Neural cell (in vitro differentiated cells): ENCODE data around the gene MRTFA. TPM values are rescaled to one million over a fixed set of nuclear protein-coding genes. Genes with fewer than 3 reads are reported as not detected.

Experiments used
- H2AFZ ChIP-seq: fragments of 200-600, 300-800 bp; sonication (generic), shearing (Covaris generic); 2 replicates; pipeline ENCODE4 v1.6.0; 2014; ENCODE audit warnings: low read depth, mild to moderate bottlenecking, antibody characterized with exemption, low read length, moderate library complexity
- H3F3A ChIP-seq: fragments of 200-600 bp; shearing (Covaris generic); 2 replicates; pipeline ENCODE4 v1.6.1; 2016; ENCODE audit warnings: mild to moderate bottlenecking, moderate library complexity, mixed read lengths, antibody characterized with exemption, low read length; ENCODE audit not compliant: insufficient read depth, poor library complexity, severe bottlenecking
- H3K27ac ChIP-seq: fragments of 200-600, 300-800 bp; sonication (generic), shearing (Covaris generic); 2 replicates; pipeline ENCODE4 v1.5.1; 2014; ENCODE audit warnings: mild to moderate bottlenecking, low read length, moderate library complexity
- H3K27me3 ChIP-seq: fragments of 300-800, 200-600 bp; sonication (generic), shearing (Covaris generic); 2 replicates; pipeline ENCODE4 v1.6.0; 2014; ENCODE audit warnings: mild to moderate bottlenecking, low read depth, low read length, moderate library complexity; ENCODE audit not compliant: insufficient read depth
- H3K36me3 ChIP-seq: fragments of 300-800, 200-600 bp; sonication (generic), shearing (Covaris generic); 2 replicates; pipeline ENCODE4 v1.5.1; 2014; ENCODE audit warnings: mild to moderate bottlenecking, antibody characterized with exemption, low read length, moderate library complexity; ENCODE audit not compliant: insufficient read depth
- H3K4me2 ChIP-seq: fragments of 300-800, 200-600 bp; sonication (generic), shearing (Covaris generic); 2 replicates; pipeline ENCODE4 v1.6.0; 2014; ENCODE audit warnings: mild to moderate bottlenecking, low read length
- H3K4me3 ChIP-seq: fragments of 300-800, 200-600 bp; sonication (generic), shearing (Covaris generic); 2 replicates; pipeline ENCODE4 v1.5.1; 2014; ENCODE audit warnings: mild to moderate bottlenecking, low read length, moderate library complexity
- H3K79me2 ChIP-seq: fragments of 200-600 bp; shearing (Covaris generic); replicated peaks from 2 replicates; pipeline ENCODE4 v1.6.0; 2014; ENCODE audit warnings: mild to moderate bottlenecking, low read length, moderate library complexity; ENCODE audit not compliant: insufficient read depth
- H3K9ac ChIP-seq: fragments of 300-800, 200-600 bp; sonication (generic), shearing (Covaris generic); 2 replicates; pipeline ENCODE4 v1.6.1; 2016; ENCODE audit warnings: mild to moderate bottlenecking, low read length, mixed read lengths
- H3K9me2 ChIP-seq: fragments of 200-600 bp; shearing (Covaris generic); 2 replicates; pipeline ENCODE4 v1.6.1; 2016; ENCODE audit warnings: mild to moderate bottlenecking, low read length, mixed read lengths; ENCODE audit not compliant: insufficient read depth
- H3K9me3 ChIP-seq: fragments of 200-600, 300-800 bp; sonication (generic), shearing (Covaris generic); 2 replicates; pipeline ENCODE4 v1.6.1; 2016; ENCODE audit warnings: mild to moderate bottlenecking, mixed run types, low read length, moderate library complexity, mixed read lengths
- H4K20me1 ChIP-seq: fragments of 200-600 bp; shearing (Covaris generic); 2 replicates; pipeline ENCODE4 v1.6.1; 2016; ENCODE audit warnings: mild to moderate bottlenecking, mixed run types; ENCODE audit not compliant: insufficient read depth
- CTCF ChIP-seq: fragments of 450-650 bp; IDR thresholded peaks from 2 replicates; pipeline ENCODE4 v1.5.1; 2014; ENCODE audit warnings: antibody characterized with exemption, mild to moderate bottlenecking, moderate library complexity; ENCODE audit not compliant: poor library complexity, severe bottlenecking
- EP300 ChIP-seq: fragments of 450-650 bp; conservative IDR thresholded peaks from 2 replicates; pipeline ENCODE4 v1.6.1; 2014; ENCODE audit warnings: antibody characterized with exemption, mild to moderate bottlenecking, moderate library complexity; ENCODE audit not compliant: poor library complexity, severe bottlenecking
- EZH2 ChIP-seq: fragments of 200-600, 300-800 bp; shearing (Covaris generic), sonication (generic); IDR thresholded peaks from 2 replicates; pipeline ENCODE4 v1.6.1; 2014; ENCODE audit warnings: antibody characterized with exemption, low read length, borderline replicate concordance, mild to moderate bottlenecking; ENCODE audit not compliant: insufficient read depth, poor library complexity, severe bottlenecking
- MXI1 ChIP-seq: fragments of 450-650 bp; conservative IDR thresholded peaks from 2 replicates; pipeline ENCODE4 v1.6.1; 2014; ENCODE audit warnings: antibody characterized with exemption, mild to moderate bottlenecking; ENCODE audit not compliant: poor library complexity, severe bottlenecking
- POLR2AphosphoS5 ChIP-seq: IDR thresholded peaks from 2 replicates; pipeline ENCODE4 v1.6.1; 2012
- RAD21 ChIP-seq: fragments of 450-650 bp; conservative IDR thresholded peaks from 2 replicates; pipeline ENCODE4 v1.6.1; 2014; ENCODE audit warnings: antibody characterized with exemption, mild to moderate bottlenecking, moderate library complexity
- REST ChIP-seq: IDR thresholded peaks from 2 replicates; pipeline ENCODE4 v1.6.1; 2012; ENCODE audit warnings: borderline replicate concordance
- SMC3 ChIP-seq: fragments of 450-650 bp; conservative IDR thresholded peaks from 2 replicates; pipeline ENCODE4 v1.6.1; 2014; ENCODE audit warnings: antibody characterized with exemption, mild to moderate bottlenecking, moderate library complexity; ENCODE audit not compliant: poor library complexity
- TAF1 ChIP-seq: IDR thresholded peaks from 2 replicates; pipeline ENCODE4 v1.6.1; 2012; ENCODE audit warnings: low read depth
- polyA plus RNA-seq: library from polyadenylated mRNA; depleted of rRNA; stranded (reverse); fragments of >200 nt; gene quantifications from 2 replicates; pipeline ENCODE4 v1.2.3, GENCODE V29; 2014

The MRTFA gene
- polyA plus RNA-seq, 1 donor from 2014 or later: 19.3 TPM

GRCh38 chr22:40485813-40486667 is 150.5 kb downstream of the MRTFA start:
- no peak overlapping the region for H3K4me3 ChIP-seq
- no peaks in the 10 kb centered on the region for H3K79me2 ChIP-seq
- no peaks in the 10 kb centered on the region for H3K9me2 ChIP-seq
- no peak overlapping the region for H3K4me2 ChIP-seq
- no peak overlapping the region for H3K9ac ChIP-seq
- no peaks in the 10 kb centered on the region for H3F3A ChIP-seq
- no peaks in the 10 kb centered on the region for H3K36me3 ChIP-seq
- no peaks in the 10 kb centered on the region for H3K27me3 ChIP-seq
- no peaks in the 10 kb centered on the region for H4K20me1 ChIP-seq
- TF ChIP-seq CTCF: no peak
- TF ChIP-seq SMC3: no peak
- no peak for TF ChIP-seq POLR2AphosphoS5
- no peak for TF ChIP-seq RAD21
- no peak for TF ChIP-seq MXI1
- TF ChIP-seq REST: no peak
- no peak for TF ChIP-seq EZH2
- TF ChIP-seq TAF1: no peak
- TF ChIP-seq EP300: no peak
- H3K9me3 ChIP-seq: no peaks in the 10 kb centered on the region
- H2AFZ ChIP-seq: no peak overlapping the region
- H3K27ac ChIP-seq: no peak overlapping the region

- peaks cover 3% of the 10 kb centered on the region for H3K79me2 ChIP-seq
- no peak overlapping the region for H3K9ac ChIP-seq
- H3K36me3 ChIP-seq: no peaks in the 10 kb centered on the region
- no peaks in the 10 kb centered on the region for H3K9me2 ChIP-seq
- no peak overlapping the region for H3K4me3 ChIP-seq
- H3K27me3 ChIP-seq: no peaks in the 10 kb centered on the region
- H4K20me1 ChIP-seq: no peaks in the 10 kb centered on the region
- no peak for TF ChIP-seq EP300
- no peak for TF ChIP-seq SMC3
- TF ChIP-seq CTCF: no peak
- no peak for TF ChIP-seq REST
- TF ChIP-seq MXI1: no peak
- TF ChIP-seq RAD21: no peak
- TF ChIP-seq EZH2: no peak
- TF ChIP-seq POLR2AphosphoS5: no peak
- no peak for TF ChIP-seq TAF1
- H3K4me2 ChIP-seq: no peak overlapping the region
- H3F3A ChIP-seq: no peaks in the 10 kb centered on the region
- H3K27ac ChIP-seq: no peak overlapping the region
- no peak overlapping the region for H2AFZ ChIP-seq
- H3K9me3 ChIP-seq: no peaks in the 10 kb centered on the region
These were observed 151.4 kb downstream of the MRTFA start for GRCh38 chr22:40484906-40485669.
